LNCaP clone FGC (cell line): ENCODE results near the gene NRG3.

Experiments used
- DNase-seq: peaks from one replicate; pipeline ENCODE4 v3.0.0-alpha.2; 2011; ENCODE audit warnings: low read depth
- H3K4me3 ChIP-seq: 2 replicates; pipeline ENCODE4 v1.5.1; 2011; ENCODE audit warnings: mild to moderate bottlenecking, low read depth, low read length, control low read depth
- TF ChIP-seq, protein P1 (sequence below): IDR thresholded peaks from 2 replicates; pipeline ENCODE4 v1.5.1; 2012; ENCODE audit warnings: mild to moderate bottlenecking; ENCODE audit not compliant: control insufficient read depth, insufficient read depth; ENCODE audit errors: extremely low read depth

NRG3 gene

DNA sequence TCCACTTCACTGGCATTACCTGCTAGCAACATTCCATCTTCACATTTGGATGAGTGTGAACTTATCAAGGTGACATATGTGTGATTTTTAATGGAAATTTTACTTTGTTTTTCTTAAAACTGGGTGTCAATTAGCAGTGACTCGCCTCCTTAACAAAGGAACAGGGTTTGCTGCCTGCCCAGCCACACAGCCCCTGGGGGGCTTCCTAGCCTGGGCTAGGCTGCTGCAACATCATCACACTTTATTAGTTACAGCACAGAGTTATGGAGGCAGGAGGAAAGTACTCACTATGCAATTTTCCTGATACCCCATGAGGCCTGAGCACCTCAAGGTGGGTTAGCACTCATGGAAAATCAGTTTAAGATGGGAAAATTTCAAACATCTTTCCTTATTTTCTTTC is 861.3 kb downstream of the NRG3 start:
- no peak for DNase-seq
- H3K4me3 ChIP-seq: no peak overlapping the region
- TF ChIP-seq, protein P1, sequence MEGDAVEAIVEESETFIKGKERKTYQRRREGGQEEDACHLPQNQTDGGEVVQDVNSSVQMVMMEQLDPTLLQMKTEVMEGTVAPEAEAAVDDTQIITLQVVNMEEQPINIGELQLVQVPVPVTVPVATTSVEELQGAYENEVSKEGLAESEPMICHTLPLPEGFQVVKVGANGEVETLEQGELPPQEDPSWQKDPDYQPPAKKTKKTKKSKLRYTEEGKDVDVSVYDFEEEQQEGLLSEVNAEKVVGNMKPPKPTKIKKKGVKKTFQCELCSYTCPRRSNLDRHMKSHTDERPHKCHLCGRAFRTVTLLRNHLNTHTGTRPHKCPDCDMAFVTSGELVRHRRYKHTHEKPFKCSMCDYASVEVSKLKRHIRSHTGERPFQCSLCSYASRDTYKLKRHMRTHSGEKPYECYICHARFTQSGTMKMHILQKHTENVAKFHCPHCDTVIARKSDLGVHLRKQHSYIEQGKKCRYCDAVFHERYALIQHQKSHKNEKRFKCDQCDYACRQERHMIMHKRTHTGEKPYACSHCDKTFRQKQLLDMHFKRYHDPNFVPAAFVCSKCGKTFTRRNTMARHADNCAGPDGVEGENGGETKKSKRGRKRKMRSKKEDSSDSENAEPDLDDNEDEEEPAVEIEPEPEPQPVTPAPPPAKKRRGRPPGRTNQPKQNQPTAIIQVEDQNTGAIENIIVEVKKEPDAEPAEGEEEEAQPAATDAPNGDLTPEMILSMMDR: no peak

DNA sequence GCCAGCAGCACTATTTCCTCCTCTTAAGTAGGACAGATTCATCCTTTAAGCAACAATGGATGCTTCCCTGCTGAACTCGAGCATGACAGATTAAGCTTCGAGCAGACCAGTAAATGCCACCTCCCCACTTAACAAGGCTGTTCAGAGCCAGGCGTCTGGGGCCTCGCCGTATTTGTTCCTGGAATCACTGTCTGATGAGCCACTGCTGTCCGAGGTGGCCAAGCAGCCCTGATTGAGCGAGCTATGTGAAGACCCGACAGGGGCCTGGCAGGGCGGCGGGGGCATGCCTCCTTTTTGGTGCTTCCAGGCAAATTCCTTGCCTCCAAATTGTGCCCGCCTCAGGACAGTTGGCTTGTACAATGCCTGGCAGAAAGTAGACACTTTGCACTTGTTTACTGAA is 862.6 kb downstream of the NRG3 start:
- TF ChIP-seq, protein P1: no peak
- DNase-seq: no peak
- H3K4me3 ChIP-seq: no peak overlapping the region

DNA sequence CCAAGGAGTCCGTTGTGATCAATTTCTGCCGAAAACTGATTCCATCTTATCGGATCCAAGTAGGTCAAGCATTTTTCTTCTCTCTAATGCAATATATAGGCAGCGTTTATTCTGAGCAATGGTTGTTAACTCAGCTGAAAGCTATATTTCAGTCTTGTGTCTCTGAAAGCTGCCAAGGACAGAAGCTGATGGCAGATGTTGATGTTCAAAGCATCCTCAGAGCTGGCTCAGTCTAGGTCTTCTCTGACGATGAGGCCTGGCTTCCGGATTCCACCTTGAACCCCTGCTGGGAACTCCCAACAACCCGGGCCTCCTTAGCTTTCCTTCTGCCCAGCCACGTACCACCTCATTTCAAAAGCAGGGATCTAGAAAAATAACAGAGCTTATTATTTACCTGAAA is 863.6 kb downstream of the NRG3 start:
- TF ChIP-seq, protein P1: no peak
- no peak for DNase-seq
- no peak overlapping the region for H3K4me3 ChIP-seq

DNA sequence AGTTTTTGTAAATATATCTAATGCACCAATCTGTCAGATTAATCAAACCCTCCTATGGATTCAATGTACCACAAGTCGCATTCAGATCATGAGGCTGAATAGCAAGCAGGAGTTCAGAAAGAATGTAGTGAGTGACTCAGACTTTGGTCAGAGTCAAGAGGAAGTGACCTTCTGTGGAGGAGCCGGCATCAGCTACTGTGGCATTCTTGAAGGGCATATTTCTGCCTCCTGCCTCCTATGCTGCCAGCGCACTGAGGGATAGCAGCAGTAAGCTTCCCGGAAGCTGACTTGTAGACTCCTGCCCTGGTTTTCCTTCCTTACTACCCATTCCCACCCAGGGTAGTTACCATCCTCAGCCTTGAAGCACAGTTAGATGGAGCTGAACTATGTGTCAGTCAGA is 867.5 kb downstream of the NRG3 start:
- TF ChIP-seq, protein P1: no peak
- no peak overlapping the region for H3K4me3 ChIP-seq
- no peak for DNase-seq

DNA sequence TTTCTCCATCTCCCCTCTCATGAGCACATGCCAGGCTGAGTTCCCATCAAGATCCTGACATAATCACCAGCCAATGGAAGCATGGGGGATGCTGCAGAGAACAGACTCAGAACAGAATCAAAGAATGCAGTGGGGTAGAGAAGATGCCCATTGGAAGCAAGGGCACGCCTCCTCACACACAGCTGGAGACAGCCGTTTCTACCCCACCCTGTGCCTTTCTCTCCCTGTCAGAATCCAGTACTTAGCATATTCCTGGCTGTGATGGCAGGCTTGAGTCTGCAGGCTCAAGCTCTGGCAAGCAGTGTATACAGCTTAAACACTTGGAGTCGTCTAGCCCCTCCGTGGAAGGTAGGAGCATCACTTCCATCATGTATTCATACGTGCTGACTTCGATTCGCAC is 867.9 kb downstream of the NRG3 start:
- TF ChIP-seq, protein P1: no peak
- no peak for DNase-seq
- no peak overlapping the region for H3K4me3 ChIP-seq

DNA sequence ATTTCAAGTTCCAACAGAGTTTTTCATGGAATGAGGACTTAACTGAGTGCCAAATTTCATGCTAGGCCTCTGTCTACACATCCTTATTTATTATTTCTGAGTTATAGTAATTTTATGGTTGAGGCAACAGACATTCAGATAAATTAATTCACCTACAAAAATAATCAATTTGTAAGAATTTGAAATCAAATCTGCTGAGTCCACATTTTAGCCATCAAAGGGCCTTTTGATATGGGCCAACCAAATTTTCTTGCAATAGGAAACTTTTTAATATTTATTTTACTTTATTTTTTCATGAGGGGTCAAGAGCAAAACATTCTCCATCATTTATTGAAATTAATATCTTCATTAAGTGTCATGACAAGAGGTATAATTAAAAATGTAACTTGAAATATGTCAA is 875.5 kb downstream of the NRG3 start:
- TF ChIP-seq, protein P1: no peak
- no peak overlapping the region for H3K4me3 ChIP-seq
- DNase-seq: no peak

DNA sequence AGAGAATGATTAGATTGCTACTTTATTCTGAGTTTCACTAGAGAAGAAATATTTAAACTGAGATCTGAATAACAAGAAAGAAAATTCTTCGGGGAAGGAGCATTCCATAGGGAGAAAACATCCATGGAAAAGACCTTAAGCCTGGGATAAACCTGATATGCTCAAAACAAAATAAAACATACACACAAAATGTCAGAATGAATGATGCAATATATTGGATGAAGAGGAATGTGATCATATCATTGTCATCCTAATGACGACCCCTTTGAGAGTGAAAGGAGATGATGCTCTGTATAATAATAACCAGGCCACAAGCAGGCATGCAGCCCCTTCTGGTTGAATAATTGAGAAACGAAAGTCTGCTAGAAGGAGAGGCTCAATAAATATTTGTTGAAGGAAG is 882.4 kb downstream of the NRG3 start:
- TF ChIP-seq, protein P1: no peak
- DNase-seq: no peak
- H3K4me3 ChIP-seq: no peak overlapping the region
